DMS153 treated with DMSO at 0.1 percent for 48 hours (cell line): Measurements from ENCODE around the gene CACNA1F.

Experiments used
- DNase-seq: peaks from one replicate; lab custom pipeline; 2025; ENCODE audit not compliant: unreplicated experiment; lab: John Stamatoyannopoulos, UW

Gene CACNA1F

DNA sequence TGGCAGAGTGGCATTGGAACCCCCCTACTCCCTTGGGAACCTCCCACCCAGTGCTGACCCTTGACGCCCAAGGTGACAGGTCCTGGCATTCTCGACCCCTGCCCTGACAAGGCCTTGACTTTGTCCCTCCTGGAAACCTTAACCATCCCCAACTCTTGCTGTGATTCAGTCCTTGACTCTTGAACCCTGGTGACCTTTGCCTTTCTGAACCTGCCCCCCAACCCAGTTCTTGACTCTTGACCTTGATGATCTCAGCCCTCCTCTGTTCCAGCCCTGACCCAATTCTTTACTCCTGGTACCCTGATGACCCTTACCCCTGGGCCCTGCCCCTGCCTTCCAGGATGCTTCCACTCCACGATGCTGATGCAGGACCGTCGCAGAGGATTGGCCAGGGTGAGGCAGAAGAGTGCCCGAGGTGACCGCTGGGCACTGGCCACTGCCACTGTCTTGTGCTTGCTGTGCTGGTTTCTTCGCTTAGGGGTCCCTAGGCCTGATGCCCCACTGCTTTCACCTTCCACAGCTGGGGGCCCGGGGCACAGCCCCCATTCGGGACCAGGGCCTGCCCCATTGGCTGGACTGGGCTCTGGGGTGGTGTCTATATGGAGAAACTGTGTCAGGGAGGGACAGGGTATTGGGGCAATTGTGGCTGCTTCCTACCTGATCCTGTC, 1.7 kb downstream of the CACNA1F start:
- DNase-seq, result no peak

DNA sequence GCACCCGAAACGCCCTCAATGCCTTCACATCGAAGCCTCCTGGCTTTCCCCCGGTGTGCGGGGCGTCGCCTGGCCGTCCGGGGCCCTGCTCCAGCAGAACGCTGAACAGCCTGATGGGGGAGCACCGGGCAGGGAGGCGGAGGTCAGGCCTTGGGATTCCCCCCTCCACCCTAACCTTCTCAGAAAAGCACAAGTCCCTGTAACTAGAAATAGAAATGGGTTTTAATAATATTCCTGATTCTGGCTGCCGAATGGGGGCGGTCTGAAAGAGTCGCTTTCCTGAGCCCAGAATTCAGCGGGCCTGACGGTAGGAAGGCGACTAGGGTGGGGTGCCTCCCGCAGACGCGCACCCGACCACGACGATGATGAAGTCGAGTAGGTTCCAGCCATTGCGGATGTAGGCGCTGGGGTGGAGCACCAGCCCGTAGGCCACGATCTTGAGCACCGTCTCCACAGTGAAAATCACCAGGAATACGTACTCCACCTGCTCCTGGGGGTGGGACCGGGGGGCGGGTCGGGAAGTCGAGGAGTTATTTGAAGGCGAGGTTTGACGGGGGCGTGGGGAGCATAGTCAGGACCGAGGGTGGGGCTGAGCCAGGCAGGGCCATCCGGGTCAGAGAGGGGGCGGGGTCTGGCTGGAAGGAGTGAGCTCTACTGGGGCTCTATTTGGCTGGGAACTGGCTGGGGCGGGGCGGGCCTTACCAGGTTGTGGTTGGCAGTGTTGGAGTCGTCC, 2.5 kb downstream of the CACNA1F start:
- DNase-seq, result peak; percentile 8

DNA sequence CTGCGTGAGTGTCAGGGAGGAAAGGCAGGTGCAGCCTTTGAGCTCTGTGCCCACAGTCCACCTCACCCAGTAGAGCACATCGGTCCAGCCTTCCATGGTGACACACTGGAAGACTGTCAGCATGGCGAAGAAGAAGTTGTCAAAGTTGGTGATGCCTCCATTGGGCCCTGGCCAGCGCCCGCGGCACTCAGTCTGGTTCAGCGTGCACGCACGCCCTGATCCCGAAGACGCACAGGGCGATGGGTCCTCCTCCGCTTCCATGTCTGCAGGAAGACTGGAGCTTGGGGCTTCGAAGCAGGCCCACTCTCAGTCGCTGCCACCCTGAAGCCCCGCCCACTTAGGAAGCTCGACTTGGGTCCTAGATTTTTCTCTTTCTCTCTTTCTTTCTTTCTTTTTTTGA, 5.0 kb downstream of the CACNA1F start:
- DNase-seq, result no peak

DNA sequence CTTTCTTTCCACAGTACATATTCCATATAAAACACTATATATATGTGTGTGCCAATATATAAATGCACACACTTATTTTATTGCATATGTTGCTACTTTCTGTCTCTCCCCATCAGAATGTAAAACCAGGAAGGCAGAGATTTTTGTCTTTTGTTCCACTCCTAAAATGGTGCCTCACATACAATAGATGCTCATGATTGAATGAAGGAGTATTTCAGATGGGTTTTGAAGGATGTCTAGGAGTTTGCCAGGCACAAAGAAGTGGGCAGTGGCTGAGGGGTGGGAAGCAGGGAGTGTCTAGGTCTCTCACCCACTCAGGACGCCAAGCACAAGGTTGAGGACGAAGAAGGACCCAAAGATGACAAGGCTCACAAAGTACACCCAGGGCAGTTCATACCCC, 5.4 kb downstream of the CACNA1F start:
- no peak for DNase-seq

DNA sequence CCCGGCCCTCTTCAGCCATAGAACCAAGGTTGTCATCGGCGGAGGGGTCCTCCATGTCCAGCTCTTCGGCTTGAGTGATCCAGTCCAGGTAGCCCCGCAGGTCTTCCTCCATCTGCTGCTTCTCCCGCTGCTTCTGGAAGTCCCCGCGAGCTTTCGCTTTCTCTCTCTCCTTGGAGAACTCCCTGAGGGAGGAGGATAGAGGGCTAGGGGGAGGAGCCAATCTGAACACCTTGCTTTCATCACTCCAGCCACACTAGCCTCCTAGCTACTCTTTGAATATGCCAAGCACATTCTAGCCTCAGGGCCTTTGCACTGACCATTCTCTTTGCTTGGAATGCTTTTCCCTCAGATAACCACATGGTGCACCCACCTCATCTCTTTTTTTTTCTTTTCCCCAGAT, 6.2 kb downstream of the CACNA1F start:
- DNase-seq, result no peak

DNA sequence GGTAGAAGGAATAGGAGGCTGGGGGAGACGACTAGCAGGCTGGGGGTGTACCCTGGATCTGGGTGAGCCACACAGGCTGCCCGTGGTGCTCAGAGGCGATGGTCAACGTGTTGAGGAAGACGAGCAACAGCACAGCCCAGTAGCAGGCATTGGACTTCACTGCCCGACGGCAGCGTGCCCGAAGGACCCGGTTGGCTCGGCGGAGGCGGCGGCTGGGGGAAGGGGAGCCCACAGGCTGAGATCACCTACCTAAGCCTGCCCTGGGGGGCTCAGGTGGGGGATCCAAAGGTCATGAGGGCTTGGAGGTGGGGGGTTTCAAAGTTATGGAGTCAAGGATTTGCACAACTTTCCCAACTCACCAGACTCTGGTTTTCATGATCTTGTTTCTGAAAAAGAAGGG, 7.3 kb downstream of the CACNA1F start:
- no peak for DNase-seq

DNA sequence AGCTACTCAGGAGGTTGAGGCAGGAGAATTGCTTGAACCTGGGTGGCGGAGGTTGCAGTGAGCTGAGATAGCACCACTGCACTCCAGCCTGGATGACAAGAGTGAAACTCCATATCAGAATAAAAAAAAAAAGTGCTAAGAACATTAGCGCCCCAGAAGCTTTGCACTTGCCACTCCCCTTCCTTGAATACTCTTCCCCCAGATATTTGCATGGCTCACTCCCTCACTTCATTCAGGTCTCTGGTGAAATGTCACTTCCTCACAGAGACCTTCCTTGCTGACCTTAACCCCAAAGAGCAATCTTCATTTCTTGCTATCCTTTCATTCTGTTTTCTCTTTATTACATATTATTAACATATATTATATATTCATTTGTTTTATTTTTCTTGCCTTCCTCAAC, 11.3 kb downstream of the CACNA1F start:
- no peak for DNase-seq

DNA sequence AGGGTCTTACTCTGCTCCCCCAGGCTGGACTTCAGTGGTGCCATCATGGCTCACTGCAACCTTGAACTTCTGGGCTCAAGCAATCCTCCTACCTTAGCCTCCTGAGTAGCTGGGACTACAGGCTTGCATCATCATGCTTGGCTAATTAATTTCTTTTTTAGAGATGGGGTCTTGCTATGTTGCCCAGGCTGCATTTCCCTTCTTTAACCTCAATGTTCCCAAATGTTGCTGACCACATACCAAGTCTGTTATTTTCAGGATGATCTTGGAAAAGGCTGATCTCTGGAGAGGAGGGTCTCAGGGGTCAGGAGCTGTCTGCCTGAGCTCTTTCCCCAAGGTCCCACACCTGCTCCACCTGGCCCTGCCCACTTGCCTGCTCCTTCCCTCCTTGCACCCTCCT, 13.0 kb downstream of the CACNA1F start:
- DNase-seq, result no peak

DNA sequence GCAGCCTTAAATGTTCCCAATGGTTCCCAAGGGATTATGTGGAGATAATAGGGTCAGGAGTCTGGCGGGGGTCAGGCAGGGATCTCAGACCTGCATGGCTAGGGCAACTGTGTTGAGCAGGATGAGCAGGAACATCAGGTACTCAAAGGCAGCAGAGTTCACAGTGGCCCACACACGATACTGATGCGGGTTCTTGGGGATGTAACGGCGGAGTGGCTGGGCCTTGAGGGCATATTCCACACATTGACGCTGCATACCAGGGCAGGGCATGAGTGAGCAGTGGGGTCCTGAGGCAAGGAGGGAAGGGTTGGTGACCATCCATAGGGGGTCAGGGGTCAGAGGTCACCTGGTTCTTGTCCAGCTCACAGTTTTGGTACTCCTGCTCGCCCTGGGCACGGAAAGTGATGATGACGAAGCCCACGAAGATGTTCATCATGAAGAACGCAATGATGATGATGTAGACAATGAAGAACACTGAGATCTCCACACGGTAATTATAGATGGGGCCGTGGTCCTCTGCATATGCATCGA, 18.1 kb downstream of the CACNA1F start:
- DNase-seq, result no peak

DNA sequence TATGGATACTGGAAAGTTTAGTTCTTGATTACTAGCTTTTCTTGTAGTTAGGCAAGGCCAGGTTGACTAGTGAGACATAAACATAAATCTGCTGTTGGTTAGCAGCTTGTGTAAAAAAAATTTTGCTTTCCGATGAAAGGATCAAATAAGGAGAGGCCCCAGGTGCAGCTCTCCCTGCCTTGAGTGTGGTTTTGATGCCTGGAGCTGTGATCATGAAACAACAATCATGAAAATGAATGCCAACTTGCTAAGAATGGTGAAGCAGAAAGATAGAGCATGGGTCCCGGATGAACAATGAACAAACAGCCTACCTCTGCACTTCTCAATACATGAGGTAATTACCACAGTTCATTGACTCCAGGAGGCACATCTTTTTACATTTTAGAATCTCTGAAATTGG, 18.7 kb downstream of the CACNA1F start:
- no peak for DNase-seq

DNA sequence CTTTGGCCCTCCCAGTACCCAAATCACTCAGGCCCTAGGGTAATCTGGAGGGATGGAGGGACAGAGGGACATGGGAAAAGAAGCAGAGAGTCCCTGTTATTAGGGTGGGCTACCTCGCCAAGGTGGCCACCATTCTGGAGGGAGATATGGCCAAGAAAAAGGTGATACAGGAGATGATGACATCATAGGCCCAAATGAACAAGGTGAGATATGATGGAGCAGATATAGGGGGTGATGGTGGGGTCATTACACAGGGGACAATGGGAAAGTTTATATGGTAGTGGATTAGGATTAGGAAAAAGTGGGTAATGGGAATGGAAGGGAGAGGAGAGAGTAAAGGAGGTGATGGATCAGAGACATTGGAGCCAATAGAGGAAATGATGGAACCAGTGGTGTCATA, 20.3 kb downstream of the CACNA1F start:
- no peak for DNase-seq

DNA sequence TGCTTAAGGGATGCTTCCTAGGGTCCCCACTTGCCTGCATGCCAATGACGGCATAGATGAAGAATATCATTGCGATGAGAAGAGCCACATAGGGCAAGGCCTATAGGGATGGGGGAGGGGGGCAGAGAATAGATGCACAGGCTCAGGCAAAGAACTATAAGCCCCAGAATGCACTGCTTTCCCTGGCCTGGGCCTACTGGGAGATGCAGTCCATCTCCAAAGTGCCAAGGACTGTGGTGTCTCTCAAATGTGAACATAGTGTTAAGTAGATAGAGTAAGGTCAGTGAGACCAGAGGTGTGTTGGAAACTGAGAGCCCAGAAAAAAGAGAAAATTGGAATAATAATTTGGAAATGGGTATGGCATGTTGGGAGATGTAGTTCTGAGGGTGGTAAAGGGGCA, 20.9 kb downstream of the CACNA1F start:
- DNase-seq, result no peak

DNA sequence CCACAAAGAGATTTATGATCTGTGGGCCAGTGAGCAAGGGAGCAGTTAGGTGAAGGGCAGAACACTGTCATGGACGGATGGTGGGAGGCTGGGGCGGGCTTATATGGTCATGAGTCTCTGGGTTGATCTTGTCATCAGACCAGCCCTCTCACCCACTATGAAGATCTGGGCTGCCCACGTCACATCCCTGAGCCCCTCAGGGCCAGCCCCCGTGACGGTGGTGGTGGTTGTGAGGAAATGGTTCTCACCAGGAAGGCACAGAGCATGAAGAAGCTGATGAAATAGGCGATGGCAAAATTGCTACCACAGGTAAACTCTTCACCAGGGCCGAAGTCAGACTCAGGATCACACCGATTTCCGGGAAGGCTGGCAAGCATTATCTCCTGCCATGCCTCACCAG, 22.1 kb downstream of the CACNA1F start:
- no peak for DNase-seq

DNA sequence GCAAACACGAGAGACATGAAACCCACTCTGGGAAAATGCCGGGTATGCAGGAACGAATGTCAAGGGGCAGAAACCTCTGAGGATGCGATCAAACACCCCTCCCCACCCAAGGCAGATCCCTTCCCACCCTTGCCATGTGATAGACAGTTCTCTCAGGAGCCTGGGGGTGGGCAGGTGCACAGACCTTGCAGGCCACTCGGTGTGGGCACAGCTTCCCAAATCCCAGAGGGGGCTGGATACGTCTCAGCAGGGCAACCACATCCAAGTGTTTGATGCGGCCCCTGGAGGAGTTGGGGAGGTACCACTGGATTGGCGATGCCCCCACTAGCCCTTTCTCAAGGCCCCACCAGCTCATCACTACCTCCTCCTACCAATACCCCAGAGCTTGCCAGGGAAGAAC, 22.7 kb downstream of the CACNA1F start:
- no peak for DNase-seq

DNA sequence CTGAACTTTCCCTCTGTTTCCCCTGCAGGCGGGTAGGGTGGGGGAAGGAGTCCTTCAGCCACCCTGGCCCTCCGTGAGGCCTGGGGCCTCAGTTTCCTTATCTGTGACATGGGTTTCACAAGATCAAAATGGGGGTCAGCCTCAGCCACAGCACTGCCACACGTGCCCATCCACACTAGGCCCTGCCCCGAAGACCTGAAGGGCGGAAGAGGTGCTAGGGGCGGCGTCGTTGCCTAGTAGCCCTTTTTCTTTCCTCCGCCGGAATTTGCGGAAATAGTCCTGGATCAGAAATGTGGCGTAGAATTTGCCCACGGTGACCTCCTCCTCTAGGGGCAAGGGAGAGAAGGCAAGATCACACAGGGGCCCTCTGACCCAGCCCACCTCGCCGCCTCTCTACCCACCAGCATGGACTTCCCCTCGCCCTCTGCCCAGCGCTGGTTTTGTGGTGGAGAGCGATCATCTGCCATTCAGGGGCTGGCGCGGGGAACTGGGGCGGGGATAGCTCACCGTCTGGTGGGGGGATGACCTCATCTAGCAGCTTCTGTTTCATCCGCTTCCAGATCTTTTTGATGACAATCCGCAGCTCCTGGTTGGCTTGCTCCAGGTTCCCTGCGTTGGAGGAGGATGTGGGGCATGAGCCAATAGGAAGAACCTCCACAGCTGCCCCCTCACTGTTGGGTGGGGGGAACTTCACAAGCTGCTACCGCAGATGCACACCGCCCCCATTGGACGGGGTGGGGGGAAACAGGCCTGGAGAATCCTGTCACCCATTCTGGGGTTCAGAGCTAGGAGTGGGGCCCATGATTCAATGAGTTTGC, 23.5 kb downstream of the CACNA1F start:
- peak; percentile 9 for DNase-seq

DNA sequence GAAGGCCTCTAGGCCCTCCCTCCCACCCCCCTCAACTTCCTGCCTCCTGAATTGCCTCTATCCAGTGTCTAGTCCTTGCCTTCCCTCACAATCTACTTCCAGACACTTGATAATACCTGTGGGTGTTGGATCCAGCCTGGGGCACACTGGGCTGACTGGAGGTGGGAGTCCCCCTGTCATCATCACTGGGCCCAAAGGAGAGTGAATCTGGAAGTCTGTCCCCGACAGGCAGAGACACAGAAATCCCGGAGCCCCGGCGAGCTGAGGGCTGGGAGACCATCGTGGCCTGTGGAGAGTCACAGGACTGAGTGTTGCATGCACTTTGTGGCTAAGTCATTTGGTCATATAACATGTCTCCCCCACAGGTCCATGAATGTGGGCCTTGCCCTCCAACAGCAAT, 24.7 kb downstream of the CACNA1F start:
- DNase-seq, result no peak

DNA sequence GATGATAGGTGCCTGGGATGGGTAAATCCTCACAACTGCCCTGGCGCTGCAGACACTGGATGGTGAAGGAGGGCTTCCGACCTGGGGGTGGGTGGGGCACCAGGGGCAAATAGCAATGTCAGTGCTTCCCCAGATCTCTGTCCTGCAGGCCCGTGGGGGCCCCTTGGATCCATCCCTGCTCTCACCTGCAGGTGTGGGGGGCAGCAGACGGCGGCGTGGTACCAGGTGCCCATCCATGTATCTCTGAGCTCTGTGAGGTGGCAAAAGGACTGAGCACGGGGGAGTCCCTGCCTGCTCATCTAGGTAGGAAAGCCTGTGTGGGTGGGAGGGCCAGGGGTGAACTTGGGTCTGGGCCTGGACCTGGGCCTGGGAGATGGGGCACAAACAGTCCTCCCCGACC, 26.6 kb downstream of the CACNA1F start:
- no peak for DNase-seq

DNA sequence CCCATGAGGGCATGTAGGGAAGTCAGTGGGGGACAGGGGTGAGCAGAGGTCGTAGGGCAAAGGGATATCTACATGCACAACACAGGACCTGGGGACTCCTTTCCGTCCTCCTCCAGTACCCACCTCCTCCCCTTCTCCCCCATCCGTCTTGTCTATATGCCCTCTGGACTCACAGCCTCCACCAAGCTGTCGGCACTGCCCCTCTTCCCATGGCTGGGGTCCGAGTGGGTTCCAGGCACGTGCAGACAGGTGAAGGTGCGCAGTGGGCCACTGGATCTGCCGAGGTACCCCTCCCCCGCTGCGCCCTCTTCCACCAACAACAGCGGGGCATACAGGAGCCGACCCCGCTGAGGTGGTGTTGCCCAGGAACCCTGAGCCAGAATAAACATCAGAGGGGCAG, 27.7 kb downstream of the CACNA1F start:
- no peak for DNase-seq

DNA sequence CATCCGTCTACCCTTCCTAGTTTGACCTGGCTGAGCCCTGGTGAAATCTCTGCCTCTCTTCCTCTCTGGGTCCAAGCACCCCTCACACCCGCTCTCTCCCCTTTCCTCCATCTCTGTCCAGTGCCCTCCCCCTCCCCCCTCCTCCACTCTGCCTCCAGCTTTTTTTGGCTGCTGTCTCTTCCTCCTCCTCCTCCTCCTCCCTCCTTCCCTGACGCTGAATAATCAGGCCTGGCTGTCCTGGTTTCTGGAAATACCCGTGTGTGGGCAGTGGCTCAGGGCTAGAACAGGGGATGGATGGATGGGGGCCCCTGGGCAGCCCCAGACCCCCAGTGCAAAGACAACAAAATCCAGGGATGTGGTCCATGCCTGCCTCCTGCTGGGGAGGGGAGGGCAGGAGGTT, 28.4 kb downstream of the CACNA1F start:
- DNase-seq, result no peak

DNA sequence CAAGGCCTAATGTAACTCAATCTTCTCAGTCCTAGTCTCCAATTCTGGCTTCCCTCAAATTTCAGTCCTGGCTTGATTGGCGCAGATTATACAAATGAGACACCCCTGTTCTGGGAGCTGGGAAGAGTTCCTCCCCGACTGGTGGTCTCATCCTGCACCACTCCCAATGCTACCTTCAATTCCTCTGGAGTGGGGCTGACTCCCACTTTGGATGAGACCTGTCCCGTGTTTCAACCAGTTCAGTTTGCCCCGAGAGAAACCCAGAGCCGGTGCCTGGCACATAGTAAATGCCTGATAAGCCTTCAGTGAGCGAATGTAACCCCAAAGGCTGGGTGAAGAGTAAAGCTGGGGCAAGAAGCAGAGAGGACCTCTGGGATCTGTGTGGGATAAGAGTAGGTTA, 29.1 kb downstream of the CACNA1F start:
- no peak for DNase-seq

DNA sequence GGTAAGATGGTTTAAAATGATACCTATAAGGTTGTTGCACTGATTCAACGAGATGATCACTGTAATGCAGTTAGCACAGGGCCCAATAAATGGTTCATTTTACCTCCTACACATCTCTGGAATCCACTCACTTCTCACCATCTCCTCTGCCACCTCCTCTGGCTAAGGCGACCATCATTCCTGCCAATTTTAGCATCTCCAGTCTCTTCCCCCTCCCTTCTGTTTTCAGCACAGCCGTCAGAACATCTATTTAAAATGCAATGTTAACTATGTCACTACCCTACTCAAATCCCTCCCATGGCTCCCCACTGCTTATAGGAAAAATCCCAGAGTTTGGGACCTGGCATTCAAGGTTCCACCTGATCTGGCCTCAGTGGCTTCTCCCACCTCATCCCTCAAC, 29.6 kb downstream of the CACNA1F start:
- no peak for DNase-seq

DNA sequence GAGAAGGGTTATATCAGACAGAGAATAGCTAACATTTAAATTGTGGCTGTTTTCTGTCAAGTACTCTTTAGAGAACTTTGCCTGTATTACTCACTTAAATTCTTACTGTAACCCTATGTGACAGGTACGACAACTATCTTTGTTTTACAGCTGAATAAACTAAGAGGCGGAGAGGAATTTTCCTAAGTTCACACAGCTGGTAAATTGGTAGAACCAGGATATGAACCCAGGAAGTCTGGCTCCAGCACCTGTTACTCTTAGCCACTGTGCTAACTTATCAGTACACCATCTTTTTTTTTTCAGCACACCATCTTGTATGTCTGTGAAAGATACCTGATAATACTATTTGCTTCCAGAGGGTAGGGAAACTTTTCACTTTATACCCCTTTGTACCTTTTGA, 31.1 kb downstream of the CACNA1F start:
- DNase-seq, result no peak
